Endothelial cell of umbilical vein (primary cell): ENCODE results near the gene MICALL2. TPM values are rescaled to one million over a fixed set of nuclear protein-coding genes. Genes with fewer than 3 reads are reported as not detected.

Source experiments
- BruUV-seq: library from RNA; stranded (reverse); fragments of 400-500 nt; replicated peaks from 2 replicates; lab custom pipeline; 2021; lab: Mats Ljungman, UMichigan
- CTCF ChIA-PET: fragments of 300-600, 350-600 bp; sonication (Branson Sonifier 250); formaldehyde crosslinking; loops from one replicate; lab custom pipeline; 2021; ENCODE audit warnings: antibody characterized with exemption, inconsistent platforms; lab: Charles Lee
- POLR2A ChIA-PET: fragments of 300-600, 350-600 bp; sonication (Branson Sonifier 250); formaldehyde crosslinking; loops from one replicate; lab custom pipeline; 2021; ENCODE audit warnings: antibody characterized with exemption, inconsistent platforms; lab: Charles Lee
- DNase-seq: peaks from one replicate; pipeline ENCODE4 v3.0.0-alpha.2; 2011; ENCODE audit warnings: low read depth, low spot score
- FAIRE-seq: peaks from 2 replicates; lab custom pipeline; 2011; peaks lifted over from hg19 to GRCh38; lab: Jason Lieb, UNC
- H2AFZ ChIP-seq: 2 replicates; pipeline ENCODE4 v1.6.0; 2012; ENCODE audit warnings: low read depth, low read length, control low read depth, inconsistent platforms
- H3K27ac ChIP-seq: 2 replicates; pipeline ENCODE4 v1.5.1; 2011; ENCODE audit warnings: low read depth, mild to moderate bottlenecking, control low read depth, low read length, moderate library complexity; ENCODE audit not compliant: insufficient read depth
- H3K27me3 ChIP-seq, 2 experiments: 2 replicates each; pipeline versions ENCODE4 v1.6.0 to v1.6.1; 2011; ENCODE audit warnings: low read length in 2 of 2, mixed read lengths in 1 of 2; ENCODE audit not compliant: control insufficient read depth in 2 of 2, insufficient read depth in 2 of 2
- H3K36me3 ChIP-seq, 2 experiments: 2 replicates in 1 of 2; 3 replicates in 1 of 2; pipeline ENCODE4 v1.5.1; 2011; ENCODE audit warnings: low read length in 2 of 2, mild to moderate bottlenecking in 1 of 2, moderate library complexity in 1 of 2; ENCODE audit not compliant: control insufficient read depth in 2 of 2, insufficient read depth in 2 of 2; ENCODE audit errors: extremely low read depth in 1 of 2
- H3K4me1 ChIP-seq: 3 replicates; pipeline ENCODE4 v1.5.1; 2011; ENCODE audit warnings: mild to moderate bottlenecking, low read length; ENCODE audit not compliant: control insufficient read depth, insufficient read depth; ENCODE audit errors: extremely low read depth
- H3K4me2 ChIP-seq: 2 replicates; pipeline ENCODE4 v1.6.1; 2011; ENCODE audit warnings: low read length, control low read depth, mixed read lengths; ENCODE audit not compliant: insufficient read depth
- H3K4me3 ChIP-seq, 3 experiments: fragments of 200-600 bp in 1 of 3; sonication (generic), shearing (Covaris generic) in 1 of 3; replicated peaks in 1 of 3; 2 replicates each; pipeline ENCODE4 v1.5.1; 2011 to 2016; ENCODE audit warnings: control low read depth in 3 of 3, low read length in 3 of 3, mild to moderate bottlenecking in 2 of 3, inconsistent platforms in 1 of 3, low read depth in 1 of 3, moderate library complexity in 1 of 3; ENCODE audit not compliant: insufficient read depth in 1 of 3
- H3K79me2 ChIP-seq: 2 replicates; pipeline ENCODE4 v1.6.0; 2012; ENCODE audit warnings: low read length, inconsistent platforms; ENCODE audit not compliant: control insufficient read depth, insufficient read depth
- H3K9ac ChIP-seq: replicated peaks from 2 replicates; pipeline ENCODE3; 2011; ENCODE audit warnings: low read length, control low read depth; ENCODE audit not compliant: insufficient read depth; ENCODE audit errors: extremely low read depth
- H3K9me1 ChIP-seq: replicated peaks from 3 replicates; pipeline ENCODE4 v1.6.0; 2011; ENCODE audit warnings: mild to moderate bottlenecking, low read length; ENCODE audit not compliant: control insufficient read depth, insufficient read depth; ENCODE audit errors: extremely low read depth
- H3K9me3 ChIP-seq: replicated peaks from 2 replicates; pipeline ENCODE4 v1.5.1; 2012; ENCODE audit warnings: low read length, inconsistent platforms; ENCODE audit not compliant: control insufficient read depth, insufficient read depth
- H4K20me1 ChIP-seq: replicated peaks from 2 replicates; pipeline ENCODE3; 2011; ENCODE audit warnings: mild to moderate bottlenecking, low read length; ENCODE audit not compliant: control insufficient read depth, insufficient read depth; ENCODE audit errors: extremely low read depth
- EZH2 ChIP-seq: IDR thresholded peaks from 2 replicates; pipeline ENCODE4 v1.6.1; 2012; ENCODE audit warnings: borderline replicate concordance, low read depth, mild to moderate bottlenecking, moderate library complexity, low read length, inconsistent platforms; ENCODE audit not compliant: severe bottlenecking
- FOS ChIP-seq: IDR thresholded peaks from 2 replicates; pipeline ENCODE4 v1.6.1; 2011; ENCODE audit warnings: mild to moderate bottlenecking, low read length, moderate library complexity, borderline replicate concordance; ENCODE audit not compliant: insufficient read depth
- GATA2 ChIP-seq: IDR thresholded peaks from 2 replicates; pipeline ENCODE4 v1.7.0; 2011; ENCODE audit warnings: low read depth, mild to moderate bottlenecking, moderate library complexity, mixed read lengths, low read length; ENCODE audit not compliant: insufficient read length, insufficient read depth
- JUN ChIP-seq: IDR thresholded peaks from 2 replicates; pipeline ENCODE4 v1.6.1; 2011; ENCODE audit warnings: borderline replicate concordance, low read depth; ENCODE audit not compliant: insufficient read length, insufficient read depth
- MYC ChIP-seq: IDR thresholded peaks from one replicate; pipeline ENCODE4 v1.6.1; 2011; ENCODE audit warnings: mild to moderate bottlenecking, low read depth, low read length
- POLR2A ChIP-seq: IDR thresholded peaks from 2 replicates; pipeline ENCODE4 v1.6.1; 2012; ENCODE audit warnings: low read depth, mild to moderate bottlenecking, control low read depth, low read length
- POLR2AphosphoS5 ChIP-seq: IDR thresholded peaks from 2 replicates; pipeline ENCODE4 v1.6.1; 2012; ENCODE audit warnings: low read depth, mild to moderate bottlenecking, control low read depth, low read length, moderate library complexity; ENCODE audit not compliant: insufficient read depth
- dilution Hi-C: fragments of 300-500 bp; cut with MboI; formaldehyde crosslinking; loops from one replicate; pipeline ENCODE4 v1.15.0; 2019; ENCODE audit warnings: low sequenced_read_pairs; ENCODE audit not compliant: extremely low pct_ligation_motif_present
- intact Hi-C: fragments of 100-400 bp; cut with micrococcal nuclease; formaldehyde crosslinking; loops from one replicate; pipeline ENCODE4 v1.10.0; 2022
- polyA plus RNA-seq, 4 experiments: library from polyadenylated mRNA; depleted of rRNA in 3 of 4; stranded (reverse) in 3 of 4; unstranded in 1 of 4; fragments of >200 nt; gene quantifications; 2 replicates each; pipeline versions ENCODE4 v1.2.1 to v1.2.3, GENCODE V29; 2011 to 2012; ENCODE audit warnings: missing spikeins in 1 of 4
- total RNA-seq: library from RNA; stranded (reverse); gene quantifications from 2 replicates; pipeline ENCODE4 v1.2.3, GENCODE V29; 2021
- TF ChIP-seq, protein P1 (sequence below), 2 donors: IDR thresholded peaks; 1 replicate in 1 of 2; 2 replicates in 1 of 2; pipeline ENCODE4 v1.5.1; 2011; ENCODE audit warnings: low read length in 2 of 2, mild to moderate bottlenecking in 2 of 2, moderate library complexity in 2 of 2, control low read depth in 1 of 2, inconsistent platforms in 1 of 2, low read depth in 1 of 2; ENCODE audit not compliant: insufficient read depth in 1 of 2; ENCODE audit errors: extremely low read depth in 1 of 2
- TF ChIP-seq, protein P2 (sequence below): IDR thresholded peaks from 2 replicates; pipeline ENCODE4 v1.6.1; 2011; ENCODE audit not compliant: insufficient read depth, insufficient read length

Gene MICALL2
- total and polyA plus RNA-seq, 2 donors (not counting 3 experiments of a cell fraction or from before 2014, with no cell fraction given), result 29.8 to 46.3 TPM

DNA sequence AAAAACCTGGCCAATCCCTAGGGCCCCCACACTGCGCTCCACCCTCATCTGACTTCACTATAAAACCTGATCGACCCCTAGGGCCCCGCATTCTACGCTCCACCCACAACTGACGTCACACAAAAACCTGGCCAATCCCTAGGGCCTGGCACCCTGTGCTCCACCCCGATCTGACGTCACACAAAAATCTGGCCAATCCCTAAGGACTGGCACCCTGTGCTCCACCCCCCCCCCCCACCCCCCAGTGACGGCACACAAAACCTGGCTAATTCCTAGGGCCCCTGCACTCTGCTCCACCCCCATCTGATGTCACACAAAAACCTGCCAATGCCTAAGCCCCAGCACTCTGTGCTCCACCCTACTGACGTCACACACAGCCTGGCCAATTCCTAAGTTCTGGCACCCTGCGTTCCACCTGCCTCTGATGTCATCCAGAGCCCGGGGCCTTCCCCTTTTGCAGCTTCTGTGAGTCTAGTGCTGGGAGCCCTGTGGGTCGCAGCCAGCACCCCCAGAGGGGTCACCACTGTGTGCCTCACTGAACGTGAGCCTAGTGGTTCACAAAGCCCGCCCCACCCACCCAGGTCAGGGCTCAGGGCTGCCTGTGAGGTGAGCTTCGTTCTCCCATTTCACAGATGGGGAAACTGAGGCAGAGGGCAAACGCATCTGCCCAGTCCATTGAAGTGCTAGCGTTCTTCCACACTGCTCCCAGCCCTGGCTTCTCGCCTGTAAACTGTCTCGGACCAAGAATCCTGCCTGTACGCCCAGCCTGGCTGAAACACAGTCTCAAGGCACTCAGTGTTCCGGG is 40.6 kb downstream of the MICALL2 start:
- H2AFZ ChIP-seq, result no peak overlapping the region
- H3K27ac ChIP-seq, result no peak overlapping the region
- no peak for FAIRE-seq
- no peaks in the 10 kb centered on the region for H3K9me3 ChIP-seq
- H3K4me1 ChIP-seq, result no peaks in the 10 kb centered on the region
- H3K79me2 ChIP-seq, result no peaks in the 10 kb centered on the region
- no TSS peak for BruUV-seq
- no peaks in the 10 kb centered on the region for H3K36me3 ChIP-seq
- intact Hi-C loops (no loop called here), dilution Hi-C loops (no loop called here)
- ChIA-PET POLR2A (no interaction called here), CTCF (interaction anchor here (1.9 to 2.2 kb wide), 2 partner anchors 14 to 56 kb away, joined by 6 to 7 read pairs; no protein-coding TSS in a partner anchor)
- H3K9ac ChIP-seq, result no peak overlapping the region
- no peaks in the 10 kb centered on the region for H4K20me1 ChIP-seq
- no peak for TF ChIP-seq EZH2
- TF ChIP-seq MYC, result no peak
- no peak for TF ChIP-seq POLR2AphosphoS5
- TF ChIP-seq FOS, result no peak
- no peak for TF ChIP-seq POLR2A
- TF ChIP-seq GATA2, result no peak
- TF ChIP-seq JUN, result no peak
- TF ChIP-seq, protein P1, sequence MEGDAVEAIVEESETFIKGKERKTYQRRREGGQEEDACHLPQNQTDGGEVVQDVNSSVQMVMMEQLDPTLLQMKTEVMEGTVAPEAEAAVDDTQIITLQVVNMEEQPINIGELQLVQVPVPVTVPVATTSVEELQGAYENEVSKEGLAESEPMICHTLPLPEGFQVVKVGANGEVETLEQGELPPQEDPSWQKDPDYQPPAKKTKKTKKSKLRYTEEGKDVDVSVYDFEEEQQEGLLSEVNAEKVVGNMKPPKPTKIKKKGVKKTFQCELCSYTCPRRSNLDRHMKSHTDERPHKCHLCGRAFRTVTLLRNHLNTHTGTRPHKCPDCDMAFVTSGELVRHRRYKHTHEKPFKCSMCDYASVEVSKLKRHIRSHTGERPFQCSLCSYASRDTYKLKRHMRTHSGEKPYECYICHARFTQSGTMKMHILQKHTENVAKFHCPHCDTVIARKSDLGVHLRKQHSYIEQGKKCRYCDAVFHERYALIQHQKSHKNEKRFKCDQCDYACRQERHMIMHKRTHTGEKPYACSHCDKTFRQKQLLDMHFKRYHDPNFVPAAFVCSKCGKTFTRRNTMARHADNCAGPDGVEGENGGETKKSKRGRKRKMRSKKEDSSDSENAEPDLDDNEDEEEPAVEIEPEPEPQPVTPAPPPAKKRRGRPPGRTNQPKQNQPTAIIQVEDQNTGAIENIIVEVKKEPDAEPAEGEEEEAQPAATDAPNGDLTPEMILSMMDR (IDR thresholded peaks at IDR 0.05; ENCODE audit: extremely low read depth in 1 of 2, insufficient read depth in 1 of 2, low read depth in 1 of 2, low read length in 2 of 2), result no peak
- TF ChIP-seq, protein P2, sequence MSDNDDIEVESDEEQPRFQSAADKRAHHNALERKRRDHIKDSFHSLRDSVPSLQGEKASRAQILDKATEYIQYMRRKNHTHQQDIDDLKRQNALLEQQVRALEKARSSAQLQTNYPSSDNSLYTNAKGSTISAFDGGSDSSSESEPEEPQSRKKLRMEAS, result no peak
- no peaks in the 10 kb centered on the region for H3K9me1 ChIP-seq
- H3K27me3 ChIP-seq, result peaks cover 3 to 4% of the 10 kb centered on the region in 2 experiments
- H3K4me2 ChIP-seq, result no peak overlapping the region
- no peak overlapping the region for H3K4me3 ChIP-seq
- DNase-seq, result no peak
